ENCODE results near the gene SLC9A3.
"Not testable (repeated sequence)": the region's sequence is repeated elsewhere in the genome, so short reads cannot be mapped to it uniquely, and the experiment has no call there.

Gene SLC9A3

GRCh38 chr5:523441-524222, 617 bp downstream of the SLC9A3 start:
- peak in 1 of 2 experiments; percentile 17 for DNase-seq

- DNase-seq, result no peak
Measured at GRCh38 chr5:522899-523440, 1.3 kb downstream of the SLC9A3 start.

GRCh38 chr5:522116-522515, 2.1 kb downstream of the SLC9A3 start:
- DNase-seq, result no peak

- no peak for DNase-seq
Measured at GRCh38 chr5:521680-522079, 2.6 kb downstream of the SLC9A3 start.

- no peak for DNase-seq
Measured at GRCh38 chr5:520850-521226, 3.4 kb downstream of the SLC9A3 start.

- no peak for DNase-seq
Measured at GRCh38 chr5:520196-520849, 3.9 kb downstream of the SLC9A3 start.

DNA sequence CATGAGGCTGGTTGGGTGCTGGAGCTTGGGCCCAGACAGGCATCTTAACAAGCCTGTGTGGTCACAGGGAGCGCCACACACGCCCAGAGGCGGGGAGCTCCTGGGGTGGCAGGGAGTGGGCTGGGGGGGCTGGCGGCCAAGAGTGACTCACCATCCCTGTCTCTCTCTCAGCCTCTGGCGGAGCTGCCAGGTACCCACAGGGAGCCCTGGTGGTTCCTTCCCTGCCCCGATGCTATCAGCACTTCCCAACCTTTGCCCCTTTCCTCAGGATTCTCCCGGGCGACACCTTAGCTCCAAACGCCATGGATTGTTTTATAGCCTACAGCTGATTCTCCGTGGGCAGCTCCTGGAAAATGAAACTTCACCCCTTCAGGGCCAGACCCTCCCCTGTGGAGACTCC, 5.5 kb downstream of the SLC9A3 start:
- DNase-seq, result no peak

DNA sequence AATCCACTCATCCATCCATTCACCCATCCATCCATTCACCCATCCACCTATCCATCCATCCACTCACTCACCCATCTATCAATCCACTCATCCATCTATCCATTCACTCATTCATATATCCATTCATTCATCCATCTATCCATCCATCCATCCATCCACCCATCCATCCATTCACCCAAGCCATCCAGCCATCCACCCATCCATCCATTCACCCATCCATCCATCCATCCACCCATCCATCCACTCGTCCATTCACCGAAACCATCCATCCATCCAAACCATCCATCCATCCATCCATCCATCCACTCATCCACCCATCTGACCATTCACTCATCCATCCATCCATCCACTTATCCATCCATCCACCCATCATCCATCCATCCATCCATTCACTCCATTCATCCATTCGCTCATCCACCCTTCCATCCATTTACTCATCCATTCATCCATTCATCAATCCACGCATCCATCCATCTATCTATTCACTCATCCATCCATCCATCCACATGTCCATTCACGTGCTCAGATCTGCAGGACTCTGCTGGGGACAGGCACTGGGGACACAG, 6.6 kb downstream of the SLC9A3 start:
- DNase-seq, result no peak

- no peak for DNase-seq
Measured at GRCh38 chr5:516980-517379, 7.3 kb downstream of the SLC9A3 start.

GRCh38 chr5:516338-516925, 7.8 kb downstream of the SLC9A3 start:
- no peak for DNase-seq

GRCh38 chr5:515273-515836, 8.9 kb downstream of the SLC9A3 start:
- no peak for DNase-seq

- no peak for DNase-seq
Measured at GRCh38 chr5:514673-515072, 9.6 kb downstream of the SLC9A3 start.

GRCh38 chr5:514101-514485, 10.2 kb downstream of the SLC9A3 start:
- DNase-seq, result no peak

- DNase-seq, result no peak
Measured at GRCh38 chr5:513216-514100, 10.8 kb downstream of the SLC9A3 start.

DNA sequence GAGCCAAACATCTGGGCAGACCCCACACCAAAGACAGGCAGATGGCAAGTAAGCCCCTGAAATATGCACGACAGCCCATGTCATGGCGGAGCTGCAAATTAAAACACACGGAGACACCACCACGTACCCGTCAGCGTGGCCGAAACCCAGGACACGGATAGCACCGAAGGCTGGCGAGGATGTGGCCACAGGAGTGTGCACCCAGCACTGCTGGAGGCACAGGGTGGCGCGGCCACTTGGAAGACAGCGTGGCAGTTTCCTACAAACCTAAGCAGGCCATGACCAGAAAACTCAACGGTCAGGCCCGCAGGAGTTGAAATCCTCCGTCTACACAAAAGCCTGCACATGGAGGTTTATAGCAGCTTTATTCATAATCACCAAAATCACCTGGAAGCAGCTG, 12.8 kb downstream of the SLC9A3 start:
- no peak for DNase-seq

DNA sequence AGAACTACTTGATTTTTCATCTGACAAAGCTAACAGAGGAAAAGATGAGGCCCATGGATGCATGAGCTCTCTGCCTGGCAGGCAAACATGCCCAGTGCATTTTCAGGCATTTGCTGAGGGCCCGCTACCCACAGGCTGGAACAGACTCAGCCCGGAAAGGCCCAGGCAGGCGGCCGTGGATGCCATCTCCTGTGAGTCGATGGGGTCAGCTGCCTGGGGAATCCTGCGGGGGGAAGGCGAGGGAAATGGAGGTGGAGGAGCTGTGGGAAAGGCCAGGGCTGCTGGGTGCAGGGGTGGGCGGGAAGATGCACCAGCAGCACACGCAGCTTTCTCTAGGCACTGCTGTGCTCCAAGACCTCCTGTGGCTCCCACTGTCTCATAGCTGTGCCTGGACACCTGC, 13.7 kb downstream of the SLC9A3 start:
- no peak for DNase-seq

- no peak for DNase-seq
Measured at GRCh38 chr5:509611-510185, 14.6 kb downstream of the SLC9A3 start.

DNA sequence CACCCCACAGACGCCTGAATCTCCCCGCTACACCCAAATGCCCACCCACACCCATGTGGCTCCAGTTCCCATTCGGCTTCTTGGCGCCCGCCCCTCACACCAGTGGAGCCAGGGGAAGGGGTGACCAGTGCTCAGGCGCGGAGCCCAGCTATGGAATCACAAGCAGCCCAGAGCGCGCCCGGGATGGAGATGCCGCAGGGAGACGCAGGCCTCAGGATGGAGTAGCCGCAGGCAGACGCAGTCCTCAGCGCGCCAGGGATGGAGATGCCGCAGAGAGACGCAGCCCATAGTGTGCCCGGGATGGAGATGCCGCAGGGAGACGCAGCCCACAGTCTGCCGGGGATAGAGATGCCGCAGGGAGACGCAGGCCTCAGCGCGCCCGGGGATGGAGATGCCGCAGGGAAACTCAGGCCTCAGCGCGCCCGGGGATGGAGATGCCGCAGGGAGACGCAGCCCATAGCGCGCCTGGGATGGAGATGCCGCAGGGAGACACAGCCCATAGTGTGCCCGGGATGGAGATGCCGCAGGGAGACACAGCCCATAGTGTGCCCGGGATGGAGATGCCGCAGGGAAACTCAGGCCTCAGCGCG, 16.2 kb downstream of the SLC9A3 start:
- DNase-seq, result not testable (repeated sequence)

- no peak for DNase-seq
Measured at GRCh38 chr5:505951-506525, 18.2 kb downstream of the SLC9A3 start.

DNA sequence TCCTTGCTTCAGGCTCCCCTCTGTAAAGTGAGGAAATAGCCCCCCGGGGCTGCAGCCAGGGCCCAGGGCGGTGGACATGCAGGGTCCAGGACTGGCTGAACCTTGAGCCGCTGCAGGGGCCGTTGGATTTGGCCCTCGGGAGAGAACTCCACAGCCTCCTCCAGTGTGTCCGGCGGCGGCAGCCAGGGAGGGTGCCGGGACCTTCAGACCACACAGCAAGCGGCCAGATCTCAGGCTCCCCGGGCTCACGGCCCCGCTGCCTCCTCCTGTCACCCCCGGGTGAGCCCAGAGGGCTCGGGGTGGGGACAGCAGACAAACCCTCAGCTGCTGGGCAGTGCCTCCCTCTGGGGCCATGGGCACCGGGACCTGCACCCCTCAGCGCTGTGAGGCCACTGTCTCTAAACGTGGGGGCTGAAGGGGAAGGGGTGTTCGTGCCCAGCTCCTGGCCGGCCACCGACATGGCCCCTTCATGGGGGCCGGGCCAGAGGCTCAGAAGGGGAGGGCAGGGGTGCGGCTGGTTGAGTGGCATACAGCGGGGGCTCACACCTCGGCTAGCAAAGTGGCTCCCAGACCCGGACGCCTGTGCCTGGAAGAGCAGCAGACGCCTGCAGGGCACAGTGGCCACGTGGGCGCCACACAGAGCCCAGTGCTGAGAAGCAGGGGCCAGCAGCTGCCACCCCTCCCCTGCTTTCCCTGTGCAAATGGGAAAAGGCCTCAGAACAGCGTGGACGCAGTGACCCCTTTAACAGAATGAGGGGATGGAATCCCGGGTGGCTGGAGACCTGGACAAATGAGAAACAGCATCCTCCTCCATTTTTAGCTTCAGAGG, 19.7 kb downstream of the SLC9A3 start:
- no peak for DNase-seq

Measured in SW 1271 (cell line).